MM.1S (cell line): ENCODE measurements around the gene ZNF844.

Source experiments
- EZH2 ChIP-seq: fragments of 300-600 bp; sonication (generic); optimal IDR thresholded peaks from 2 replicates; pipeline ENCODE3; 2017; ENCODE audit warnings: low read depth, mild to moderate bottlenecking, antibody characterized with exemption, low read length, mixed read lengths
- TF ChIP-seq, protein P1 (sequence below): fragments of 300-600 bp; sonication (generic); IDR thresholded peaks from 2 replicates; pipeline ENCODE4 v1.5.1; 2016; ENCODE audit warnings: antibody characterized with exemption, low read length, mixed read lengths

DNA sequence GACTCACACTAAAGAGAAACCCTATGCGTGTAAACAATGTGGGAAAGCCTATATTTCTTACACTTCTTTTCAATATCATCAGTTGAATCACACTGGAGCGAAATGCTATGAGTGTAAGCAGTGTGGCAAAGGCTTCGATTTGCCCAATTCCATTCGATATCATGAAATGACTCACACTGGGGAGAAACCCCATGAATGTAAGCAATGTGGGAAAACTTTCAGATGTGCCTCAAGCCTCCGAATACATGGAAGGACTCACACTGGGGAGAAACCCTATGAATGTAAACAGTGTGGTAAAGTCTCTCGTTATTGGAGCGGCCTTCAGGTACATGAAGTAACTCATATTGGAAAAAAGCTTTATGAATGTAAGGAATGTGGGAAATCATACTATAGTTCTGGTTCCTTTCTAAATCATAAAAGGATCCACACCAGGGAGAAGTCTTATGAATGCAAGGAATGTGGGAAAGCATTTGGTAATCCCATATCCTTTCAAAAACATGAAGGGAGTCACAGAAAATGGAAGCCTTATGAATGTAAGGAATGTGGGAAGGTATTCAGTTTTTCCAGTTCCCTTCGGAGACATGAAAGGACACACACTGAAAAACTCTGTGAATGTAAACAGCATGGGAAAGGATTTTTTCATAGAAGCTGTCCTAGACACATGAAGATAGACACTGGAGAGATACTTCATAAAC, 47.6 kb downstream of the ZNF844 start:
- TF ChIP-seq, protein P1, sequence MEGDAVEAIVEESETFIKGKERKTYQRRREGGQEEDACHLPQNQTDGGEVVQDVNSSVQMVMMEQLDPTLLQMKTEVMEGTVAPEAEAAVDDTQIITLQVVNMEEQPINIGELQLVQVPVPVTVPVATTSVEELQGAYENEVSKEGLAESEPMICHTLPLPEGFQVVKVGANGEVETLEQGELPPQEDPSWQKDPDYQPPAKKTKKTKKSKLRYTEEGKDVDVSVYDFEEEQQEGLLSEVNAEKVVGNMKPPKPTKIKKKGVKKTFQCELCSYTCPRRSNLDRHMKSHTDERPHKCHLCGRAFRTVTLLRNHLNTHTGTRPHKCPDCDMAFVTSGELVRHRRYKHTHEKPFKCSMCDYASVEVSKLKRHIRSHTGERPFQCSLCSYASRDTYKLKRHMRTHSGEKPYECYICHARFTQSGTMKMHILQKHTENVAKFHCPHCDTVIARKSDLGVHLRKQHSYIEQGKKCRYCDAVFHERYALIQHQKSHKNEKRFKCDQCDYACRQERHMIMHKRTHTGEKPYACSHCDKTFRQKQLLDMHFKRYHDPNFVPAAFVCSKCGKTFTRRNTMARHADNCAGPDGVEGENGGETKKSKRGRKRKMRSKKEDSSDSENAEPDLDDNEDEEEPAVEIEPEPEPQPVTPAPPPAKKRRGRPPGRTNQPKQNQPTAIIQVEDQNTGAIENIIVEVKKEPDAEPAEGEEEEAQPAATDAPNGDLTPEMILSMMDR = no peak
- TF ChIP-seq EZH2 = no peak
